ENCODE results near the gene CA5A. TPM values are rescaled to one million over a fixed set of nuclear protein-coding genes. Genes with fewer than 3 reads are reported as not detected.
"Not testable (repeated sequence)": the region's sequence is repeated elsewhere in the genome, so short reads cannot be mapped to it uniquely, and the experiment has no call there.

The CA5A gene
- total RNA-seq, 1 experiment from 2014 or later, result not detected

- peaks cover 7% of the 10 kb centered on the region; the same call in 1 of the 2 replicates for H3K27me3 ChIP-seq
- no peaks in the 10 kb centered on the region for H3K36me3 ChIP-seq
- H3K4me1 ChIP-seq, result no peaks in the 10 kb centered on the region
- no peaks in the 10 kb centered on the region for H3K9me3 ChIP-seq (replicated peaks)
- H3K27ac ChIP-seq, result no peak overlapping the region
- DNase-seq, result no peak
- H3K4me3 ChIP-seq, result no peak overlapping the region
These were observed 9.2 kb downstream of the CA5A start for GRCh38 chr16:87927195-87927562.

GRCh38 chr16:87926246-87927194 is 9.8 kb downstream of the CA5A start:
- Histone ChIP-seq H3K27me3 (peaks cover 7% of the 10 kb centered on the region; the same call in 1 of the 2 replicates), H3K4me3 (no peak overlapping the region), H3K9me3 (replicated peaks) (no peaks in the 10 kb centered on the region), H3K4me1 (no peaks in the 10 kb centered on the region), H3K27ac (no peak overlapping the region), H3K36me3 (no peaks in the 10 kb centered on the region)
- no peak for DNase-seq

GRCh38 chr16:87924811-87925670 is 11.3 kb downstream of the CA5A start:
- Histone ChIP-seq H3K36me3 (no peaks in the 10 kb centered on the region), H3K4me1 (no peaks in the 10 kb centered on the region), H3K9me3 (replicated peaks) (no peaks in the 10 kb centered on the region), H3K4me3 (no peak overlapping the region), H3K27me3 (peaks cover 7% of the 10 kb centered on the region; the same call in 1 of the 2 replicates), H3K27ac (no peak overlapping the region)
- DNase-seq, result peak in 1 of 2 experiments; percentile 19

- no peak for DNase-seq
- Histone ChIP-seq H3K27ac (no peak overlapping the region), H3K4me3 (no peak overlapping the region), H3K36me3 (no peaks in the 10 kb centered on the region), H3K9me3 (replicated peaks) (no peaks in the 10 kb centered on the region), H3K4me1 (no peaks in the 10 kb centered on the region), H3K27me3 (peaks cover 7% of the 10 kb centered on the region; the same call in 1 of the 2 replicates)
These were observed 12.1 kb downstream of the CA5A start for GRCh38 chr16:87924041-87924810.

- no peak for DNase-seq
- Histone ChIP-seq H3K27me3 (peaks cover 7% of the 10 kb centered on the region; the same call in 1 of the 2 replicates), H3K4me1 (no peaks in the 10 kb centered on the region), H3K36me3 (no peaks in the 10 kb centered on the region), H3K9me3 (replicated peaks) (no peaks in the 10 kb centered on the region), H3K4me3 (no peak overlapping the region), H3K27ac (no peak overlapping the region)
These were observed 14.0 kb downstream of the CA5A start for GRCh38 chr16:87922250-87922871.

GRCh38 chr16:87921236-87921773 is 15.0 kb downstream of the CA5A start:
- no peaks in the 10 kb centered on the region for H3K9me3 ChIP-seq (replicated peaks)
- H3K27ac ChIP-seq, result no peak overlapping the region
- no peak overlapping the region for H3K4me3 ChIP-seq
- H3K27me3 ChIP-seq, result peaks cover 7% of the 10 kb centered on the region; the same call in 1 of the 2 replicates
- H3K36me3 ChIP-seq, result no peaks in the 10 kb centered on the region
- H3K4me1 ChIP-seq, result no peaks in the 10 kb centered on the region
- no peak for DNase-seq

GRCh38 chr16:87919681-87919994 is 16.7 kb downstream of the CA5A start:
- no peaks in the 10 kb centered on the region for H3K9me3 ChIP-seq (replicated peaks)
- no peak overlapping the region for H3K4me3 ChIP-seq
- H3K4me1 ChIP-seq, result no peaks in the 10 kb centered on the region
- no peak for DNase-seq
- peaks cover 6% of the 10 kb centered on the region; the same call in 1 of the 2 replicates for H3K27me3 ChIP-seq
- no peak overlapping the region for H3K27ac ChIP-seq
- H3K36me3 ChIP-seq, result no peaks in the 10 kb centered on the region

- Histone ChIP-seq H3K27ac (no peak overlapping the region), H3K4me3 (no peak overlapping the region), H3K9me3 (replicated peaks) (no peaks in the 10 kb centered on the region), H3K4me1 (no peaks in the 10 kb centered on the region), H3K36me3 (no peaks in the 10 kb centered on the region), H3K27me3 (peaks cover under 1% of the 10 kb centered on the region; the same call in 1 of the 2 replicates)
- DNase-seq, result no peak
These were observed 17.3 kb downstream of the CA5A start for GRCh38 chr16:87918866-87919680.

- DNase-seq, result no peak
- Histone ChIP-seq H3K36me3 (no peaks in the 10 kb centered on the region), H3K27ac (no peak overlapping the region), H3K27me3 (no peaks in the 10 kb centered on the region), H3K4me3 (no peak overlapping the region), H3K9me3 (replicated peaks) (no peaks in the 10 kb centered on the region), H3K4me1 (no peaks in the 10 kb centered on the region)
These were observed 18.0 kb downstream of the CA5A start for GRCh38 chr16:87918338-87918737.

GRCh38 chr16:87917503-87917902 is 18.8 kb downstream of the CA5A start:
- Histone ChIP-seq H3K27ac (no peak overlapping the region), H3K36me3 (no peaks in the 10 kb centered on the region), H3K9me3 (replicated peaks) (no peaks in the 10 kb centered on the region), H3K27me3 (no peaks in the 10 kb centered on the region), H3K4me1 (no peaks in the 10 kb centered on the region), H3K4me3 (no peak overlapping the region)
- no peak for DNase-seq

GRCh38 chr16:87914812-87915211 is 21.5 kb downstream of the CA5A start:
- H3K4me1 ChIP-seq, result no peaks in the 10 kb centered on the region
- H3K9me3 ChIP-seq (replicated peaks), result no peaks in the 10 kb centered on the region
- no peak overlapping the region for H3K4me3 ChIP-seq
- no peak for DNase-seq
- H3K36me3 ChIP-seq, result no peaks in the 10 kb centered on the region
- H3K27ac ChIP-seq, result no peak overlapping the region
- no peaks in the 10 kb centered on the region for H3K27me3 ChIP-seq

GRCh38 chr16:87914021-87914725 is 22.2 kb downstream of the CA5A start:
- H3K4me3 ChIP-seq; H3K9me3 ChIP-seq (replicated peaks); H3K4me1 ChIP-seq; H3K27ac ChIP-seq; DNase-seq; H3K27me3 ChIP-seq; H3K36me3 ChIP-seq: not testable (repeated sequence)

GRCh38 chr16:87912691-87913090 is 23.6 kb downstream of the CA5A start:
- H3K27ac ChIP-seq; H3K4me3 ChIP-seq; H3K27me3 ChIP-seq; H3K36me3 ChIP-seq; DNase-seq; H3K4me1 ChIP-seq; H3K9me3 ChIP-seq (replicated peaks): not testable (repeated sequence)
